HepG2 (cell line): ENCODE measurements around the gene RGMA. TPM values are rescaled to one million over a fixed set of nuclear protein-coding genes. Genes with fewer than 3 reads are reported as not detected.

Experiments used
- ATAC-seq: fragments of 200-7000 bp; cut with Tn5 transposase; 3 replicates; pipeline ENCODE4 v1.9.1; 2020; ENCODE audit warnings: mild to moderate bottlenecking, moderate library complexity
- BruUV-seq: library from RNA; stranded (reverse); fragments of 400-500 nt; replicated peaks from 2 replicates; lab custom pipeline; 2021; lab: Mats Ljungman, UMichigan
- CTCF ChIA-PET: fragments of 300-600 bp; formaldehyde crosslinking; extraction: SDS; loops from one replicate; lab custom pipeline; 2021; ENCODE audit warnings: low total read pairs, inconsistent platforms, low intra/inter-chr PET ratio; lab: Yijun Ruan, JAX
- POLR2A ChIA-PET: fragments of 350-600 bp; sonication (Branson Sonifier 250); formaldehyde crosslinking; loops from one replicate; lab custom pipeline; 2020; ENCODE audit warnings: antibody characterized with exemption, inconsistent platforms; lab: Yijun Ruan, JAX
- DNase-seq: peaks from one replicate; pipeline ENCODE4 v3.0.0-alpha.2; 2015; ENCODE audit warnings: low spot score
- FAIRE-seq: peaks from 3 replicates; lab custom pipeline; 2011; peaks lifted over from hg19 to GRCh38; lab: Jason Lieb, UNC
- H2AFZ ChIP-seq: one replicate; pipeline ENCODE4 v1.6.1; 2011; ENCODE audit warnings: low read length, inconsistent platforms
- H3K27ac ChIP-seq: fragments of 300-600 bp; 3 replicates; pipeline ENCODE4 v1.8.0; 2011; ENCODE audit warnings: mixed run types, mild to moderate bottlenecking, mixed read lengths, low read length, inconsistent platforms; ENCODE audit not compliant: insufficient read depth; ENCODE audit errors: extremely low read length
- H3K27me3 ChIP-seq, 2 experiments: fragments of 200-600 bp in 1 of 2; 2 replicates in 1 of 2; 3 replicates in 1 of 2; pipeline versions ENCODE4 v1.6.0 to v1.8.0; 2011; ENCODE audit warnings: low read length in 2 of 2, mild to moderate bottlenecking in 2 of 2, moderate library complexity in 2 of 2, inconsistent platforms in 1 of 2; ENCODE audit not compliant: insufficient read depth in 2 of 2, control insufficient read depth in 1 of 2
- H3K36me3 ChIP-seq, 2 experiments: fragments of 200-600 bp in 1 of 2; replicated peaks in 1 of 2; 2 replicates in 1 of 2; 3 replicates in 1 of 2; pipeline versions ENCODE4 v1.5.1 to v1.8.0; 2011; ENCODE audit warnings: low read length in 2 of 2, inconsistent platforms in 1 of 2; ENCODE audit not compliant: insufficient read depth in 2 of 2, control insufficient read depth in 1 of 2
- H3K4me1 ChIP-seq: 2 replicates; pipeline ENCODE4 v1.5.1; 2012; ENCODE audit warnings: low read length, inconsistent platforms; ENCODE audit not compliant: insufficient read depth
- H3K4me2 ChIP-seq: 2 replicates; pipeline ENCODE4 v1.6.0; 2011; ENCODE audit warnings: low read depth, low read length, inconsistent platforms
- H3K4me3 ChIP-seq, 3 experiments: fragments of 200-600 bp in 1 of 3; sonication (generic), shearing (Covaris generic) in 1 of 3; replicated peaks in 1 of 3; 2 replicates each; pipeline ENCODE4 v1.5.1; 2011 to 2016; ENCODE audit warnings: low read length in 3 of 3, inconsistent platforms in 2 of 3, low read depth in 2 of 3, mild to moderate bottlenecking in 2 of 3, control low read depth in 1 of 3, mixed read lengths in 1 of 3; ENCODE audit not compliant: insufficient read depth in 1 of 3
- H3K79me2 ChIP-seq: one replicate; pipeline ENCODE4 v1.6.1; 2011; ENCODE audit warnings: low read length, inconsistent platforms; ENCODE audit not compliant: insufficient read depth
- H3K9ac ChIP-seq: 2 replicates; pipeline ENCODE4 v1.6.0; 2011; ENCODE audit warnings: mild to moderate bottlenecking, low read depth, low read length, inconsistent platforms; ENCODE audit not compliant: insufficient read depth
- H3K9me3 ChIP-seq: 2 replicates; pipeline ENCODE4 v1.5.1; 2012; ENCODE audit warnings: mild to moderate bottlenecking, low read length
- H4K20me1 ChIP-seq: 2 replicates; pipeline ENCODE4 v1.6.0; 2011; ENCODE audit warnings: inconsistent platforms, mild to moderate bottlenecking, low read length, moderate library complexity; ENCODE audit not compliant: insufficient read depth
- CENPT ChIP-seq: sonication (generic); formaldehyde crosslinking; IDR thresholded peaks from 2 replicates; pipeline ENCODE4 v1.8.0; 2022; ENCODE audit warnings: low read depth, mild to moderate bottlenecking, moderate library complexity, missing genetic modification reagents
- KDM1A ChIP-seq: IDR thresholded peaks from 2 replicates; pipeline ENCODE4 v1.6.1; 2016; ENCODE audit warnings: missing compliant biosample characterization
- PCBP1 ChIP-seq: fragments of 200-400 bp; formaldehyde crosslinking; IDR thresholded peaks from 2 replicates; pipeline ENCODE4 v1.6.1; 2017; ENCODE audit warnings: mild to moderate bottlenecking, low read depth, low read length, borderline replicate concordance
- PHB2 ChIP-seq: fragments of 450-650 bp; IDR thresholded peaks from 2 replicates; pipeline ENCODE4 v1.6.1; 2018; ENCODE audit not compliant: partially characterized antibody
- POGZ ChIP-seq: sonication (generic); formaldehyde crosslinking; IDR thresholded peaks from 2 replicates; pipeline ENCODE4 v1.4.0; 2020; ENCODE audit warnings: mild to moderate bottlenecking, missing genetic modification reagents
- PREB ChIP-seq: sonication (generic); formaldehyde crosslinking; IDR thresholded peaks from 2 replicates; pipeline ENCODE4 v1.4.0; 2020; ENCODE audit warnings: missing genetic modification reagents
- WGBS: methylation state at CpG from one replicate; pipeline ENCODE4 v1.1.6; 2017; ENCODE audit warnings: low lambda C conversion rate; 5-methylcytosine and 5-hydroxymethylcytosine counted together
- in situ Hi-C: cut with HindIII; loops from 2 replicates; pipeline ENCODE4 v1.10.0; 2017; ENCODE audit warnings: low pct_unique_long_range_greater_than_20kb; ENCODE audit not compliant: extremely low pct_ligation_motif_present
- intact Hi-C: fragments of 100-400 bp; cut with micrococcal nuclease; formaldehyde crosslinking; loops from one replicate; pipeline ENCODE4 v1.10.0; 2022; ENCODE audit not compliant: unreplicated experiment
- polyA plus RNA-seq, 8 experiments: library from polyadenylated mRNA; depleted of rRNA in 3 of 8; stranded (reverse) in 7 of 8; unstranded in 1 of 8; fragments of >200 nt; fragmentation: Illumina TruSeq in 4 of 8; extraction: Trizol in 4 of 8; gene quantifications; 2 replicates each; pipeline versions ENCODE4 v1.2.1 to v1.2.3, GENCODE V29; 2011 to 2016; ENCODE audit warnings: low read depth in 4 of 8, missing spikeins in 1 of 8, mixed read lengths in 1 of 8; ENCODE audit not compliant: insufficient read depth in 1 of 8
- total RNA-seq, 5 experiments: library from RNA; depleted of rRNA; stranded (reverse); fragments of >200 nt; fragmentation: Illumina TruSeq; extraction: Trizol; gene quantifications; 2 replicates each; pipeline ENCODE4 v1.2.3, GENCODE V29; 2016; ENCODE audit warnings: low read depth in 1 of 5
- TF ChIP-seq, protein P1 (sequence below): IDR thresholded peaks from 2 replicates; pipeline ENCODE4 v1.6.1; 2016; ENCODE audit warnings: control low read depth
- TF ChIP-seq, protein P2 (sequence below): sonication (generic); formaldehyde crosslinking; IDR thresholded peaks from 2 replicates; pipeline ENCODE4 v1.4.0; 2020; ENCODE audit warnings: missing genetic modification reagents, borderline replicate concordance
- TF ChIP-seq, protein P3 (sequence below): sonication (generic); formaldehyde crosslinking; conservative IDR thresholded peaks from 2 replicates; pipeline ENCODE4 v1.5.0; 2020; ENCODE audit warnings: missing genetic modification reagents

Gene RGMA
- total and polyA plus RNA-seq, 2 of the 13 experiments (the other 11 are each of a cell fraction or from before 2014, with no cell fraction given), result not detected

GRCh38 chr15:93024716-93025624, 64.0 kb downstream of the RGMA start:
- no peak for FAIRE-seq
- TSS peak; percentile 28 for BruUV-seq
- no peaks in the 10 kb centered on the region for H3K9me3 ChIP-seq
- POLR2A ChIA-PET, result no interaction called here
- intact Hi-C loops, result no loop called here
- H2AFZ ChIP-seq, result no peak overlapping the region
- no peak for TF ChIP-seq PREB (CRISPR knock-in tag)
- TF ChIP-seq, protein P1, sequence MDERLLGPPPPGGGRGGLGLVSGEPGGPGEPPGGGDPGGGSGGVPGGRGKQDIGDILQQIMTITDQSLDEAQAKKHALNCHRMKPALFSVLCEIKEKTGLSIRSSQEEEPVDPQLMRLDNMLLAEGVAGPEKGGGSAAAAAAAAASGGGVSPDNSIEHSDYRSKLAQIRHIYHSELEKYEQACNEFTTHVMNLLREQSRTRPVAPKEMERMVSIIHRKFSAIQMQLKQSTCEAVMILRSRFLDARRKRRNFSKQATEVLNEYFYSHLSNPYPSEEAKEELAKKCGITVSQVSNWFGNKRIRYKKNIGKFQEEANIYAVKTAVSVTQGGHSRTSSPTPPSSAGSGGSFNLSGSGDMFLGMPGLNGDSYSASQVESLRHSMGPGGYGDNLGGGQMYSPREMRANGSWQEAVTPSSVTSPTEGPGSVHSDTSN (CRISPR knock-in tag), result no peak
- TF ChIP-seq PCBP1, result no peak
- no peak for TF ChIP-seq POGZ (CRISPR knock-in tag)
- TF ChIP-seq KDM1A, result no peak
- TF ChIP-seq CENPT (CRISPR knock-in tag), result no peak
- TF ChIP-seq, protein P2, sequence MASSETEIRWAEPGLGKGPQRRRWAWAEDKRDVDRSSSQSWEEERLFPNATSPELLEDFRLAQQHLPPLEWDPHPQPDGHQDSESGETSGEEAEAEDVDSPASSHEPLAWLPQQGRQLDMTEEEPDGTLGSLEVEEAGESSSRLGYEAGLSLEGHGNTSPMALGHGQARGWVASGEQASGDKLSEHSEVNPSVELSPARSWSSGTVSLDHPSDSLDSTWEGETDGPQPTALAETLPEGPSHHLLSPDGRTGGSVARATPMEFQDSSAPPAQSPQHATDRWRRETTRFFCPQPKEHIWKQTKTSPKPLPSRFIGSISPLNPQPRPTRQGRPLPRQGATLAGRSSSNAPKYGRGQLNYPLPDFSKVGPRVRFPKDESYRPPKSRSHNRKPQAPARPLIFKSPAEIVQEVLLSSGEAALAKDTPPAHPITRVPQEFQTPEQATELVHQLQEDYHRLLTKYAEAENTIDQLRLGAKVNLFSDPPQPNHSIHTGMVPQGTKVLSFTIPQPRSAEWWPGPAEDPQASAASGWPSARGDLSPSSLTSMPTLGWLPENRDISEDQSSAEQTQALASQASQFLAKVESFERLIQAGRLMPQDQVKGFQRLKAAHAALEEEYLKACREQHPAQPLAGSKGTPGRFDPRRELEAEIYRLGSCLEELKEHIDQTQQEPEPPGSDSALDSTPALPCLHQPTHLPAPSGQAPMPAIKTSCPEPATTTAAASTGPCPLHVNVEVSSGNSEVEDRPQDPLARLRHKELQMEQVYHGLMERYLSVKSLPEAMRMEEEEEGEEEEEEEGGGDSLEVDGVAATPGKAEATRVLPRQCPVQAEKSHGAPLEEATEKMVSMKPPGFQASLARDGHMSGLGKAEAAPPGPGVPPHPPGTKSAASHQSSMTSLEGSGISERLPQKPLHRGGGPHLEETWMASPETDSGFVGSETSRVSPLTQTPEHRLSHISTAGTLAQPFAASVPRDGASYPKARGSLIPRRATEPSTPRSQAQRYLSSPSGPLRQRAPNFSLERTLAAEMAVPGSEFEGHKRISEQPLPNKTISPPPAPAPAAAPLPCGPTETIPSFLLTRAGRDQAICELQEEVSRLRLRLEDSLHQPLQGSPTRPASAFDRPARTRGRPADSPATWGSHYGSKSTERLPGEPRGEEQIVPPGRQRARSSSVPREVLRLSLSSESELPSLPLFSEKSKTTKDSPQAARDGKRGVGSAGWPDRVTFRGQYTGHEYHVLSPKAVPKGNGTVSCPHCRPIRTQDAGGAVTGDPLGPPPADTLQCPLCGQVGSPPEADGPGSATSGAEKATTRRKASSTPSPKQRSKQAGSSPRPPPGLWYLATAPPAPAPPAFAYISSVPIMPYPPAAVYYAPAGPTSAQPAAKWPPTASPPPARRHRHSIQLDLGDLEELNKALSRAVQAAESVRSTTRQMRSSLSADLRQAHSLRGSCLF (CRISPR knock-in tag), result no peak
- no peak for TF ChIP-seq PHB2
- TF ChIP-seq, protein P3, sequence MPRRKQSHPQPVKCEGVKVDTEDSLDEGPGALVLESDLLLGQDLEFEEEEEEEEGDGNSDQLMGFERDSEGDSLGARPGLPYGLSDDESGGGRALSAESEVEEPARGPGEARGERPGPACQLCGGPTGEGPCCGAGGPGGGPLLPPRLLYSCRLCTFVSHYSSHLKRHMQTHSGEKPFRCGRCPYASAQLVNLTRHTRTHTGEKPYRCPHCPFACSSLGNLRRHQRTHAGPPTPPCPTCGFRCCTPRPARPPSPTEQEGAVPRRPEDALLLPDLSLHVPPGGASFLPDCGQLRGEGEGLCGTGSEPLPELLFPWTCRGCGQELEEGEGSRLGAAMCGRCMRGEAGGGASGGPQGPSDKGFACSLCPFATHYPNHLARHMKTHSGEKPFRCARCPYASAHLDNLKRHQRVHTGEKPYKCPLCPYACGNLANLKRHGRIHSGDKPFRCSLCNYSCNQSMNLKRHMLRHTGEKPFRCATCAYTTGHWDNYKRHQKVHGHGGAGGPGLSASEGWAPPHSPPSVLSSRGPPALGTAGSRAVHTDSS, result no peak
- no peak for ATAC-seq
- in situ Hi-C loops, result loop anchor here (25.0 kb wide), 1 partner anchor 238 kb away; no protein-coding TSS in a partner anchor
- H3K4me3 ChIP-seq, result no peak overlapping the region
- H4K20me1 ChIP-seq, result peaks cover 29% of the 10 kb centered on the region
- no peaks in the 10 kb centered on the region for H3K27me3 ChIP-seq
- H3K4me1 ChIP-seq, result peaks cover 7% of the 10 kb centered on the region
- CTCF ChIA-PET, result no interaction called here
- peaks cover 35 to 70% of the 10 kb centered on the region in 2 experiments for H3K36me3 ChIP-seq
- no peak for DNase-seq
- 98% methylated on average over 8 of the region's 8 CpGs for WGBS
- peaks cover 4% of the 10 kb centered on the region for H3K79me2 ChIP-seq
- H3K4me2 ChIP-seq, result no peak overlapping the region
- H3K27ac ChIP-seq, result no peak overlapping the region
- no peak overlapping the region for H3K9ac ChIP-seq
